NB4 (cell line): ENCODE data around the gene MOB2.

Experiments
- DNase-seq: peaks from one replicate; pipeline ENCODE4 v3.0.0; 2010; ENCODE audit warnings: low read depth
- H3K4me3 ChIP-seq: one replicate; pipeline ENCODE4 v1.5.1; 2011; ENCODE audit warnings: mild to moderate bottlenecking, low read depth, low read length, moderate library complexity
- MAX ChIP-seq: IDR thresholded peaks from 2 replicates; pipeline ENCODE4 v1.6.1; 2011; ENCODE audit warnings: low read depth, low read length
- MYC ChIP-seq: IDR thresholded peaks from 2 replicates; pipeline ENCODE4 v1.6.1; 2011; ENCODE audit warnings: low read depth, low read length
- POLR2A ChIP-seq: IDR thresholded peaks from 2 replicates; pipeline ENCODE4 v1.6.1; 2011; ENCODE audit warnings: mild to moderate bottlenecking; ENCODE audit not compliant: insufficient read length; ENCODE audit errors: extremely low read depth
- TF ChIP-seq, protein P1 (sequence below): IDR thresholded peaks from one replicate; pipeline ENCODE4 v1.5.1; 2012; ENCODE audit warnings: low read depth, low read length

The MOB2 gene

DNA sequence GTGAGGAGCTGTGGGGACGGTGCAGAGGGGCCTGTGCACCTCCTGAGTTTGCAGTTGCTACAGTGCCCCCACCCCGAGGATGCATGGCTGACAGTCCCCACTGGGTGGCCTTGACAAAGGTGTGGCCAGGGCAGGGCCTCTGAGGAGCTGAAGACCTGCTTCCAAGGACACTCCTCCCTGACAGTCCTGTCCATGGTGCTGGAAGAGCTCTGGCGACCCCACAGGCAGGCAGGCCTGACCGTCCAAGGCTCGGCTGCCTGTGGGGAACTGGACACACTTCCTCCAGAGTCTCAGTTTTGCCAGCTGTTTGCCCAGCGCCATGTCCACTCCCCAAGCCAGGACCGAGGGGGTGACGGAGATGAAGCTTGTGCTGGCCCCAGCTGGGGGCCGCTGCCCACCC, 64.1 kb downstream of the MOB2 start:
- TF ChIP-seq POLR2A (no peak), MYC (no peak), MAX (no peak)
- TF ChIP-seq, protein P1, sequence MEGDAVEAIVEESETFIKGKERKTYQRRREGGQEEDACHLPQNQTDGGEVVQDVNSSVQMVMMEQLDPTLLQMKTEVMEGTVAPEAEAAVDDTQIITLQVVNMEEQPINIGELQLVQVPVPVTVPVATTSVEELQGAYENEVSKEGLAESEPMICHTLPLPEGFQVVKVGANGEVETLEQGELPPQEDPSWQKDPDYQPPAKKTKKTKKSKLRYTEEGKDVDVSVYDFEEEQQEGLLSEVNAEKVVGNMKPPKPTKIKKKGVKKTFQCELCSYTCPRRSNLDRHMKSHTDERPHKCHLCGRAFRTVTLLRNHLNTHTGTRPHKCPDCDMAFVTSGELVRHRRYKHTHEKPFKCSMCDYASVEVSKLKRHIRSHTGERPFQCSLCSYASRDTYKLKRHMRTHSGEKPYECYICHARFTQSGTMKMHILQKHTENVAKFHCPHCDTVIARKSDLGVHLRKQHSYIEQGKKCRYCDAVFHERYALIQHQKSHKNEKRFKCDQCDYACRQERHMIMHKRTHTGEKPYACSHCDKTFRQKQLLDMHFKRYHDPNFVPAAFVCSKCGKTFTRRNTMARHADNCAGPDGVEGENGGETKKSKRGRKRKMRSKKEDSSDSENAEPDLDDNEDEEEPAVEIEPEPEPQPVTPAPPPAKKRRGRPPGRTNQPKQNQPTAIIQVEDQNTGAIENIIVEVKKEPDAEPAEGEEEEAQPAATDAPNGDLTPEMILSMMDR = no peak
- H3K4me3 ChIP-seq = no peak overlapping the region
- no peak for DNase-seq

DNA sequence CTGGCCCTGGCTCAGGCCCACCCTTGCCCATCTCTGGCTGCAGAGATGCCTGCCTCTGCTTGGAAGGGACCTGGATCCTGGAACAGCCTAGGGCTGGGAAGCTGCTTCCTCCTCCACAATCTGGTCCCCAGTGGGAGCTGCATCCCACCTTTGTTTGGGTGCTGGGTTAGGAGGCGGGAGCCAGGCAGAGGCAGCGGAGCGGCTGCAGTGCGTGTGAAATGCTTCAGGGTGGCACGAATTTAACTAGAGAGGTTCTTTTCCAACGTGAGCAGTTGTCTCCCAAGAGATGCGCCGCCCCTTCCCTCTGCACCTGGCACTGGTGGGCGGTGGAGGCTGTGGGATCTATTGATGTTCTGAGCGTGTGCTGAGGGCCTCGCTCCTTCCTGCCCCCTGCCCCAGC, 65.3 kb downstream of the MOB2 start:
- no peak for TF ChIP-seq MAX
- TF ChIP-seq POLR2A = no peak
- no peak for TF ChIP-seq MYC
- TF ChIP-seq, protein P1 = no peak
- no peak overlapping the region for H3K4me3 ChIP-seq
- DNase-seq = no peak

- H3K4me3 ChIP-seq = no peak overlapping the region
- TF ChIP-seq, protein P1 = no peak
Measured at GRCh38 chr11:1419811-1420210, 66.8 kb downstream of the MOB2 start.

More at GRCh38 chr11:1419811-1420210, 66.8 kb downstream of the MOB2 start:
- no peak for DNase-seq
